Liver (tissue), 9 donors: Measurements from ENCODE around the gene LRMDA. TPM values are rescaled to one million over a fixed set of nuclear protein-coding genes. Genes with fewer than 3 reads are reported as not detected.

Experiments
- DNase-seq: peaks from one replicate; pipeline ENCODE4 v3.0.0-alpha.2; 2017; ENCODE audit warnings: low spot score
- H3K27ac ChIP-seq, 2 donors: one replicate each; pipeline ENCODE4 v1.7.0; 2013; ENCODE audit warnings: inconsistent platforms in 2 of 2, low read length in 2 of 2, control low read depth in 1 of 2, low read depth in 1 of 2, mild to moderate bottlenecking in 1 of 2
- H3K27me3 ChIP-seq, 4 donors: one replicate each; pipeline versions ENCODE4 v1.6.1 to v1.7.0; 2013; ENCODE audit warnings: low read length in 3 of 4, inconsistent platforms in 1 of 4, mild to moderate bottlenecking in 1 of 4, moderate library complexity in 1 of 4; ENCODE audit not compliant: control insufficient read depth in 4 of 4, insufficient read depth in 4 of 4
- H3K36me3 ChIP-seq, 4 donors: one replicate each; pipeline versions ENCODE4 v1.6.1 to v1.7.0; 2013; ENCODE audit warnings: low read length in 3 of 4, mild to moderate bottlenecking in 3 of 4, low read depth in 1 of 4, moderate library complexity in 1 of 4; ENCODE audit not compliant: control insufficient read depth in 4 of 4, insufficient read depth in 3 of 4
- H3K4me1 ChIP-seq, 4 donors: one replicate each; pipeline versions ENCODE4 v1.6.1 to v1.7.0; 2013; ENCODE audit warnings: low read length in 3 of 4, mild to moderate bottlenecking in 3 of 4, moderate library complexity in 1 of 4; ENCODE audit not compliant: control insufficient read depth in 4 of 4, insufficient read depth in 4 of 4
- H3K4me3 ChIP-seq, 3 donors: one replicate each; pipeline versions ENCODE4 v1.6.1 to v1.7.0; 2013; ENCODE audit warnings: low read length in 3 of 3, control low read depth in 1 of 3, low read depth in 1 of 3, mild to moderate bottlenecking in 1 of 3
- H3K9ac ChIP-seq, 2 donors: one replicate each; pipeline ENCODE4 v1.7.0; 2013; ENCODE audit warnings: low read length in 2 of 2, mild to moderate bottlenecking in 2 of 2, moderate library complexity in 2 of 2, control low read depth in 1 of 2, low read depth in 1 of 2
- H3K9me3 ChIP-seq, 4 donors: one replicate each; pipeline versions ENCODE4 v1.6.1 to v1.7.0; 2013; ENCODE audit warnings: low read length in 3 of 4; ENCODE audit not compliant: control insufficient read depth in 4 of 4
- ATF3 ChIP-seq: IDR thresholded peaks from 2 replicates; pipeline ENCODE4 v1.6.1; 2016; ENCODE audit warnings: antibody characterized with exemption
- CTCF ChIP-seq: fragments of 150-350 bp; IDR thresholded peaks from 2 replicates; pipeline ENCODE4 v1.5.1; 2017; ENCODE audit warnings: improper control_type of control experiment, low read depth, low read length; ENCODE audit not compliant: missing input control
- EGR1 ChIP-seq, 2 donors: IDR thresholded peaks; 2 replicates each; pipeline ENCODE4 v1.6.1; 2016 to 2018; ENCODE audit warnings: antibody characterized with exemption in 2 of 2, low read depth in 2 of 2
- GABPA ChIP-seq, 2 donors: IDR thresholded peaks in 1 of 2; conservative IDR thresholded peaks in 1 of 2; 2 replicates each; pipeline ENCODE4 v1.6.1; 2016; ENCODE audit warnings: antibody characterized with exemption in 2 of 2, mild to moderate bottlenecking in 1 of 2, moderate library complexity in 1 of 2
- HNF4A ChIP-seq, 2 donors: conservative IDR thresholded peaks; 2 replicates each; pipeline ENCODE4 v1.6.1; 2016; ENCODE audit warnings: antibody characterized with exemption in 2 of 2, mild to moderate bottlenecking in 2 of 2
- HNF4G ChIP-seq: IDR thresholded peaks from 2 replicates; pipeline ENCODE4 v1.6.1; 2016; ENCODE audit warnings: antibody characterized with exemption
- JUND ChIP-seq, 2 donors: IDR thresholded peaks; 2 replicates each; pipeline ENCODE4 v1.6.1; 2016; ENCODE audit warnings: antibody characterized with exemption in 2 of 2
- NR2F2 ChIP-seq: IDR thresholded peaks from 2 replicates; pipeline ENCODE4 v1.6.1; 2016; ENCODE audit warnings: antibody characterized with exemption
- RAD21 ChIP-seq, 2 donors: IDR thresholded peaks; 2 replicates each; pipeline ENCODE4 v1.6.1; 2016; ENCODE audit warnings: antibody characterized with exemption in 2 of 2, mild to moderate bottlenecking in 2 of 2
- REST ChIP-seq: IDR thresholded peaks from 2 replicates; pipeline ENCODE4 v1.6.1; 2016; ENCODE audit warnings: antibody characterized with exemption, mild to moderate bottlenecking
- RXRA ChIP-seq, 2 donors: IDR thresholded peaks; 2 replicates each; pipeline ENCODE4 v1.6.1; 2017 to 2018; ENCODE audit warnings: antibody characterized with exemption in 2 of 2, mild to moderate bottlenecking in 1 of 2
- SP1 ChIP-seq: IDR thresholded peaks from 2 replicates; pipeline ENCODE4 v1.6.1; 2018; ENCODE audit warnings: antibody characterized with exemption, mild to moderate bottlenecking
- TAF1 ChIP-seq: conservative IDR thresholded peaks from 2 replicates; pipeline ENCODE4 v1.6.1; 2016; ENCODE audit warnings: antibody characterized with exemption, mild to moderate bottlenecking
- YY1 ChIP-seq: IDR thresholded peaks from 2 replicates; pipeline ENCODE4 v1.6.1; 2016; ENCODE audit warnings: antibody characterized with exemption, mild to moderate bottlenecking
- ZBTB33 ChIP-seq: IDR thresholded peaks from 2 replicates; pipeline ENCODE4 v1.6.1; 2016; ENCODE audit warnings: antibody characterized with exemption
- WGBS: extraction: QIAGEN DNeasy Blood & Tissue Kit; methylation state at CpG from one replicate; pipeline ENCODE4 v1.1.7; 2013; 5-methylcytosine and 5-hydroxymethylcytosine counted together
- polyA plus RNA-seq, 2 donors: library from polyadenylated mRNA; stranded (reverse) in 1 of 2; unstranded in 1 of 2; fragments of 200-250 nt in 1 of 2; fragments of >200 nt in 1 of 2; fragmentation: Nextera tagmentation in 1 of 2; extraction: Ambion mirVana in 1 of 2; gene quantifications; one replicate each; pipeline versions ENCODE4 v1.2.1 to v1.2.3, GENCODE V29; 2013 to 2015
- total RNA-seq, 2 donors: library from RNA; depleted of rRNA; stranded (reverse); fragments of >200 nt; gene quantifications; one replicate each; pipeline ENCODE4 v1.2.3, GENCODE V29; 2014
- donor health status: healthy.
- donor health status: healthy.
- donor health status: healthy.
- donor health status: healthy.
- donor health status: healthy.

Gene LRMDA
- total and polyA plus RNA-seq, 4 donors, result 7.9 to 15.8 (median 11.3) TPM

GRCh38 chr10:75585294-75585693, 153.9 kb downstream of the LRMDA start:
- H3K9ac ChIP-seq, result no peak overlapping the region
- H3K4me3 ChIP-seq, result no peak overlapping the region
- TF ChIP-seq RXRA (IDR thresholded peaks at IDR 0.05) (no peak), HNF4A (conservative IDR thresholded peaks at IDR 0.05) (no peak), GABPA (IDR thresholded peaks at IDR 0.05 in 1 of 2, conservative IDR thresholded peaks at IDR 0.05 in 1 of 2) (no peak), REST (no peak), YY1 (no peak)
- 99% methylated on average over 1 of the region's 1 CpG for WGBS
- no peak for DNase-seq
- no peaks in the 10 kb centered on the region for H3K27me3 ChIP-seq
- H3K27ac ChIP-seq, result no peak overlapping the region
- H3K9me3 ChIP-seq, result peaks cover 0 to 4% (median 2%) of the 10 kb centered on the region in 4 donors
- no peaks in the 10 kb centered on the region for H3K4me1 ChIP-seq
- H3K36me3 ChIP-seq, result no peaks in the 10 kb centered on the region

- H3K36me3 ChIP-seq, result no peaks in the 10 kb centered on the region
- TF ChIP-seq EGR1 (IDR thresholded peaks at IDR 0.05; ENCODE audit: low read depth in 2 of 2) (no peak), HNF4G (no peak), CTCF (no peak), TAF1 (no peak), SP1 (no peak), NR2F2 (no peak), JUND (IDR thresholded peaks at IDR 0.05) (no peak)
- 93% methylated on average over 1 of the region's 1 CpG for WGBS
- H3K4me3 ChIP-seq, result no peak overlapping the region
- H3K9ac ChIP-seq, result no peak overlapping the region
- H3K4me1 ChIP-seq, result no peaks in the 10 kb centered on the region
- H3K27me3 ChIP-seq, result no peaks in the 10 kb centered on the region
- H3K27ac ChIP-seq, result no peak overlapping the region
- no peak for DNase-seq
- H3K9me3 ChIP-seq, result peaks cover 0 to 4% (median 2%) of the 10 kb centered on the region in 4 donors
Measured at GRCh38 chr10:75586814-75587213, 155.4 kb downstream of the LRMDA start.

GRCh38 chr10:75588031-75588430, 156.6 kb downstream of the LRMDA start:
- Histone ChIP-seq H3K9ac (no peak overlapping the region), H3K27ac (no peak overlapping the region), H3K27me3 (no peaks in the 10 kb centered on the region), H3K9me3 (no peaks in the 10 kb centered on the region), H3K36me3 (no peaks in the 10 kb centered on the region), H3K4me3 (no peak overlapping the region), H3K4me1 (peaks cover 1 to 11% (median 6%) of the 10 kb centered on the region in 4 donors)
- WGBS, result 87% methylated on average over 1 of the region's 1 CpG
- no peak for TF ChIP-seq NR2F2
- TF ChIP-seq ATF3, result no peak
- TF ChIP-seq TAF1, result no peak
- TF ChIP-seq EGR1 (IDR thresholded peaks at IDR 0.05; ENCODE audit: low read depth in 2 of 2), result no peak
- TF ChIP-seq RXRA (IDR thresholded peaks at IDR 0.05), result no peak
- TF ChIP-seq JUND (IDR thresholded peaks at IDR 0.05), result no peak
- TF ChIP-seq ZBTB33, result no peak
- no peak for TF ChIP-seq RAD21 (IDR thresholded peaks at IDR 0.05)
- TF ChIP-seq HNF4A (conservative IDR thresholded peaks at IDR 0.05), result no peak
- TF ChIP-seq YY1, result no peak
- TF ChIP-seq HNF4G, result no peak
- TF ChIP-seq CTCF, result no peak
- no peak for DNase-seq
